ENCODE results near the gene DDX17. TPM values are rescaled to one million over a fixed set of nuclear protein-coding genes. Genes with fewer than 3 reads are reported as not detected.

The DDX17 gene
- total and polyA plus RNA-seq, 9 of the 15 experiments (the other 6 are each of a cell fraction or from before 2014, with no cell fraction given), result 17.6 to 421 (median 189) TPM

DNA sequence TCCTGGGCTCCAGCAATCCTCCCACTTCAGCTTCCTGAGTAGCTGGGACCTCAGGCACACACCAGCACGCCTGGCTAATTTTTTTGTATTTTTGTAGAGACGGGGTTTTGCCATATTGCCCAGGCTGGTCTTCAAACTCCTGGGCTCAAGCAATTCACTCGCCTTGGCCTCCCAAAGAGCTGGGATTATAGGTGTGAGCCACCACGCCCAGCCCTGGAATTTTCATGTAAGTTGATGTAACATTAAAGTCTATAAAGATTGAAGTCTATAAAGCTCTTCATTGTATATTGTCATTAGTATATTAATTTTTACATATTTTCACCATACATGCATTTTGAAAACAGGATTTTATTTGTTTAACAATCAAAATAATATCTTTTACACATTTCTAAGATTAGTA lies 12.5 kb upstream of the DDX17 start:
- peaks cover 10 to 13% of the 10 kb centered on the region in 2 experiments; a peak in 4 of 5 replicates for H3K4me1 ChIP-seq (replicated peaks in 1 of 2; ENCODE audit: control insufficient read depth in 2 of 2, insufficient read depth in 2 of 2, low read length in 2 of 2)
- no peaks in the 10 kb centered on the region for H3K9me3 ChIP-seq (replicated peaks; ENCODE audit: control insufficient read depth, insufficient read depth, low read depth, low read length)
- intact Hi-C loops (cut with micrococcal nuclease), result no loop called here
- in situ Hi-C loops (cut with MboI), result no loop called here
- no peak for DNase-seq (ENCODE audit: extremely low read depth in 1 of 4, low spot score in 3 of 4)
- H3K79me2 ChIP-seq (ENCODE audit: control insufficient read depth, insufficient read depth, low read length), result no peaks in the 10 kb centered on the region
- ChIA-PET POLR2A (no interaction called here), CTCF (ENCODE audit: low intra/inter-chr PET ratio) (interaction anchor here (0.5 kb wide), 1 partner anchor 31 kb away, joined by 3 read pairs; no protein-coding TSS in a partner anchor)
- no peaks in the 10 kb centered on the region for H3K27me3 ChIP-seq (ENCODE audit: control insufficient read depth in 2 of 2, insufficient read depth in 2 of 2, low read length in 2 of 2)
- no peak overlapping the region for H2AFZ ChIP-seq (ENCODE audit: low read depth, low read length)
- no peaks in the 10 kb centered on the region for H4K20me1 ChIP-seq (replicated peaks; ENCODE audit: control insufficient read depth, insufficient read depth, low read length)
- BruUV-seq (replicated peaks), result no TSS peak
- H3K36me3 ChIP-seq (ENCODE audit: control insufficient read depth, insufficient read depth, low read length), result no peaks in the 10 kb centered on the region
- H3K4me3 ChIP-seq, result no peak overlapping the region
- no peak overlapping the region for H3K9ac ChIP-seq (ENCODE audit: insufficient read depth in 1 of 2, low read depth in 2 of 2, low read length in 2 of 2)
- no peaks in the 10 kb centered on the region for H3K9me1 ChIP-seq (ENCODE audit: control insufficient read depth, insufficient read depth, low read length)
- H3K4me2 ChIP-seq (ENCODE audit: insufficient read depth, low read length), result no peak overlapping the region
- FAIRE-seq, result no peak
- no peak for ATAC-seq
- WGBS (ENCODE audit: insufficient coverage, low coverage, missing lambda C conversion rate), result 57% methylated on average over 4 of the region's 4 CpGs
- no peak overlapping the region for H3K27ac ChIP-seq (ENCODE audit: extremely low read depth, low read depth, low read length)
- no peak for TF ChIP-seq TAF1 (IDR thresholded peaks at IDR 0.05; ENCODE audit: control insufficient read depth, extremely low read depth, insufficient read depth, low read length, severe bottlenecking)
- TF ChIP-seq, protein P1, sequence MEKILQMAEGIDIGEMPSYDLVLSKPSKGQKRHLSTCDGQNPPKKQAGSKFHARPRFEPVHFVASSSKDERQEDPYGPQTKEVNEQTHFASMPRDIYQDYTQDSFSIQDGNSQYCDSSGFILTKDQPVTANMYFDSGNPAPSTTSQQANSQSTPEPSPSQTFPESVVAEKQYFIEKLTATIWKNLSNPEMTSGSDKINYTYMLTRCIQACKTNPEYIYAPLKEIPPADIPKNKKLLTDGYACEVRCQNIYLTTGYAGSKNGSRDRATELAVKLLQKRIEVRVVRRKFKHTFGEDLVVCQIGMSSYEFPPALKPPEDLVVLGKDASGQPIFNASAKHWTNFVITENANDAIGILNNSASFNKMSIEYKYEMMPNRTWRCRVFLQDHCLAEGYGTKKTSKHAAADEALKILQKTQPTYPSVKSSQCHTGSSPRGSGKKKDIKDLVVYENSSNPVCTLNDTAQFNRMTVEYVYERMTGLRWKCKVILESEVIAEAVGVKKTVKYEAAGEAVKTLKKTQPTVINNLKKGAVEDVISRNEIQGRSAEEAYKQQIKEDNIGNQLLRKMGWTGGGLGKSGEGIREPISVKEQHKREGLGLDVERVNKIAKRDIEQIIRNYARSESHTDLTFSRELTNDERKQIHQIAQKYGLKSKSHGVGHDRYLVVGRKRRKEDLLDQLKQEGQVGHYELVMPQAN (IDR thresholded peaks at IDR 0.05; ENCODE audit: borderline replicate concordance), result no peak
- TF ChIP-seq DPF2 (IDR thresholded peaks at IDR 0.05), result no peak
- TF ChIP-seq ZNF311 (CRISPR knock-in tag; IDR thresholded peaks at IDR 0.05), result no peak
